HG03558 (cell line): ENCODE results near the gene INPP4A.

ENCODE experiments used
- ATAC-seq: cut with Tn5 transposase; IDR thresholded peaks from one replicate; pipeline ENCODE4 v1.9.1; 2021; ENCODE audit warnings: moderate number of reproducible peaks; ENCODE audit not compliant: unreplicated experiment; ENCODE audit errors: extremely low read depth

Gene INPP4A

GRCh38 chr2:98507891-98508708 lies 63.4 kb downstream of the INPP4A start:
- no peak for ATAC-seq

- ATAC-seq, result no peak
Observed at GRCh38 chr2:98508709-98509066, 64.0 kb downstream of the INPP4A start.

- ATAC-seq, result no peak
Observed at GRCh38 chr2:98509542-98510321, 65.1 kb downstream of the INPP4A start.

GRCh38 chr2:98510322-98510662 lies 65.6 kb downstream of the INPP4A start:
- no peak for ATAC-seq

GRCh38 chr2:98511981-98512380 lies 67.3 kb downstream of the INPP4A start:
- ATAC-seq, result no peak

- ATAC-seq, result no peak
Observed at GRCh38 chr2:98512699-98513098, 68.0 kb downstream of the INPP4A start.

- no peak for ATAC-seq
Observed at GRCh38 chr2:98514096-98514639, 69.5 kb downstream of the INPP4A start.

- no peak for ATAC-seq
Observed at GRCh38 chr2:98514879-98515249, 70.2 kb downstream of the INPP4A start.

- no peak for ATAC-seq
Observed at GRCh38 chr2:98515250-98515991, 70.8 kb downstream of the INPP4A start.

- ATAC-seq, result no peak
Observed at GRCh38 chr2:98516571-98516970, 71.9 kb downstream of the INPP4A start.

GRCh38 chr2:98517636-98518035 lies 73.0 kb downstream of the INPP4A start:
- ATAC-seq, result no peak

- ATAC-seq, result no peak
Observed at GRCh38 chr2:98518101-98518500, 73.4 kb downstream of the INPP4A start.

- ATAC-seq, result no peak
Observed at GRCh38 chr2:98519156-98519555, 74.5 kb downstream of the INPP4A start.

GRCh38 chr2:98519851-98520250 lies 75.2 kb downstream of the INPP4A start:
- no peak for ATAC-seq

GRCh38 chr2:98520806-98521205 lies 76.1 kb downstream of the INPP4A start:
- ATAC-seq, result no peak

- ATAC-seq, result no peak
Observed at GRCh38 chr2:98521266-98521665, 76.6 kb downstream of the INPP4A start.

GRCh38 chr2:98522854-98523253 lies 78.2 kb downstream of the INPP4A start:
- no peak for ATAC-seq

GRCh38 chr2:98524168-98524567 lies 79.5 kb downstream of the INPP4A start:
- ATAC-seq, result no peak

- ATAC-seq, result no peak
Observed at GRCh38 chr2:98528349-98528748, 83.7 kb downstream of the INPP4A start.

- ATAC-seq, result no peak
Observed at GRCh38 chr2:98530114-98530513, 85.5 kb downstream of the INPP4A start.

- no peak for ATAC-seq
Observed at GRCh38 chr2:98532756-98533155, 88.1 kb downstream of the INPP4A start.
